DND-41 (cell line): ENCODE results near the gene ITGB5.

Experiments used
- CTCF ChIP-seq: IDR thresholded peaks from 2 replicates; pipeline ENCODE4 v1.5.1; 2012; ENCODE audit warnings: borderline replicate concordance, low read length, moderate library complexity, mild to moderate bottlenecking; ENCODE audit not compliant: poor library complexity, severe bottlenecking; ENCODE audit errors: extremely low read depth
- EZH2 ChIP-seq: IDR thresholded peaks from 3 replicates; pipeline ENCODE4 v1.6.1; 2012; ENCODE audit warnings: borderline replicate concordance, low read depth, mild to moderate bottlenecking, moderate library complexity, low read length, inconsistent platforms; ENCODE audit not compliant: severe bottlenecking

GRCh38 chr3:124805671-124806070 lies 81.5 kb downstream of the ITGB5 start:
- no peak for TF ChIP-seq CTCF
- TF ChIP-seq EZH2: no peak
